Measurements from ENCODE around the gene SORCS2. TPM values are rescaled to one million over a fixed set of nuclear protein-coding genes. Genes with fewer than 3 reads are reported as not detected.
A peak's percentile ranks its signal among the peaks of the same experiment; 100 is the strongest.
"Not testable (repeated sequence)": the region's sequence is repeated elsewhere in the genome, so short reads cannot be mapped to it uniquely, and the experiment has no call there.

The SORCS2 gene
- total and polyA plus RNA-seq, 4 donors, result 2.2 to 7.7 (median 2.5) TPM

DNA sequence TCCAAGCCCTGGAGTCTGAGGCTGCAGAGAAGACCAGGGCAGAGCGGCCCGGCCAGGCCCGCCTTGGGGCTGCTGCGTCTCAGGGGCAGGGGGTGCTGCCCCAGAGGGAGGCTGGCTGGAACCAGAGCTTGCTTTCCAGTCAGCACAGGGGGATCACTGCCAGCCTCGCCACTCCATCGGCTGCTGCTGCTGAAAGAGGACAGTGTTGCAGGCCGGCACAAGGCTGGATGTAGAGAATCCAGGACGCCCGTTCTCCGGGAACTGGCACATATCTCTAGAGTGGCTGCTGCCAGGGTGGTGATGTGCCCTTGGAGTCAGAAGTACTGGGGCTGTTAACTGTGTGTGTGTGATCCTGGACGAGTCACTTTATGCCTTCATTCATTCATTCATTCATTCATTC, 31.9 kb upstream of the SORCS2 start:
- TF ChIP-seq, protein P1, sequence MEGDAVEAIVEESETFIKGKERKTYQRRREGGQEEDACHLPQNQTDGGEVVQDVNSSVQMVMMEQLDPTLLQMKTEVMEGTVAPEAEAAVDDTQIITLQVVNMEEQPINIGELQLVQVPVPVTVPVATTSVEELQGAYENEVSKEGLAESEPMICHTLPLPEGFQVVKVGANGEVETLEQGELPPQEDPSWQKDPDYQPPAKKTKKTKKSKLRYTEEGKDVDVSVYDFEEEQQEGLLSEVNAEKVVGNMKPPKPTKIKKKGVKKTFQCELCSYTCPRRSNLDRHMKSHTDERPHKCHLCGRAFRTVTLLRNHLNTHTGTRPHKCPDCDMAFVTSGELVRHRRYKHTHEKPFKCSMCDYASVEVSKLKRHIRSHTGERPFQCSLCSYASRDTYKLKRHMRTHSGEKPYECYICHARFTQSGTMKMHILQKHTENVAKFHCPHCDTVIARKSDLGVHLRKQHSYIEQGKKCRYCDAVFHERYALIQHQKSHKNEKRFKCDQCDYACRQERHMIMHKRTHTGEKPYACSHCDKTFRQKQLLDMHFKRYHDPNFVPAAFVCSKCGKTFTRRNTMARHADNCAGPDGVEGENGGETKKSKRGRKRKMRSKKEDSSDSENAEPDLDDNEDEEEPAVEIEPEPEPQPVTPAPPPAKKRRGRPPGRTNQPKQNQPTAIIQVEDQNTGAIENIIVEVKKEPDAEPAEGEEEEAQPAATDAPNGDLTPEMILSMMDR (IDR thresholded peaks at IDR 0.05; ENCODE audit: control extremely low read depth, extremely low read depth), result no peak

DNA sequence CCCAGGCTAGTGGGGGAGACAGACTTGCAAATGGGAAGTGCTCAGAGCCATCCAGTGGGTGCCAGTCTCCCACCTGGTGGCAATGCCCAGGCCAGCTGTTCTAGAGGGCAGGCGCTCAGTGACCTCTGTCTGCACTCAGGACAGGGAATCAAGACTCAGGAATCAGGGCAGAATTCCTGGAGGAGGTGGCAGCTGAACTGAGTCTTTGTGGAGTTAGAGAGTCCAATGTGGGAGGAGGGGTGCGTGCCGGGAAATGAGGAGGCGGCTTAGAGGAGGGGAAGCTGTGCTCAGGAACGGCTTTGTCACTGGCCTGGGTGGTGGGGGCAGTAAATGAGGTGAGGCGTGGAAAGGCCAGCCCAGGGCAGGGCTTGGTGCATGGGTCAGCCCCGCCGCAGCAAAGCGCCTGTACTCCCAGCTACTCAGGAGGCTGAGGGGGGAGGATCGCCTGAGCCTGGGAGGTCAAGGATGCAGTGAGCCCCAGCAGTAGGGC, 31.3 kb upstream of the SORCS2 start:
- H3K27ac ChIP-seq (ENCODE audit: low read depth in 1 of 2, low read length in 1 of 2), result no peak overlapping the region
- no peak overlapping the region for H3K9ac ChIP-seq (ENCODE audit: insufficient read depth in 1 of 2, low read length in 2 of 2)
- ATAC-seq (ENCODE audit: insufficient read depth, low FRiP score), result no peak
- H3K4me1 ChIP-seq (ENCODE audit: control insufficient read depth in 5 of 5, insufficient read depth in 5 of 5, low read length in 5 of 5), result peaks cover 0 to 8% (median 2%) of the 10 kb centered on the region in 5 donors
- TF ChIP-seq, protein P1 (IDR thresholded peaks at IDR 0.05; ENCODE audit: control extremely low read depth, extremely low read depth), result no peak
- WGBS, 2 donors, result 94 to 95% methylated on average over 10 of the region's 10 CpGs
- DNase-seq, result no peak
- H3K9me3 ChIP-seq (ENCODE audit: control insufficient read depth in 4 of 4, insufficient read depth in 3 of 4, low read length in 3 of 4), result no peaks in the 10 kb centered on the region
- H3K36me3 ChIP-seq (ENCODE audit: control insufficient read depth in 4 of 4, insufficient read depth in 4 of 4, low read length in 4 of 4), result no peaks in the 10 kb centered on the region
- H3K4me3 ChIP-seq, result no peak overlapping the region
- no peaks in the 10 kb centered on the region for H3K27me3 ChIP-seq (ENCODE audit: control insufficient read depth in 3 of 3, insufficient read depth in 3 of 3, low read length in 2 of 3)

More for the DNA sequence above, 31.9 kb upstream of the SORCS2 start:
- no peaks in the 10 kb centered on the region for H3K9me3 ChIP-seq (ENCODE audit: control insufficient read depth in 4 of 4, insufficient read depth in 3 of 4, low read length in 3 of 4)
- DNase-seq (no peak), ATAC-seq (ENCODE audit: insufficient read depth, low FRiP score) (no peak)
- no peak overlapping the region for H3K4me3 ChIP-seq
- WGBS, 2 donors, result 88 to 92% methylated on average over 11 of the region's 11 CpGs
- peaks cover 0 to 11% (median 2%) of the 10 kb centered on the region in 5 donors for H3K4me1 ChIP-seq (ENCODE audit: control insufficient read depth in 5 of 5, insufficient read depth in 5 of 5, low read length in 5 of 5)
- no peaks in the 10 kb centered on the region for H3K27me3 ChIP-seq (ENCODE audit: control insufficient read depth in 3 of 3, insufficient read depth in 3 of 3, low read length in 2 of 3)
- H3K27ac ChIP-seq (ENCODE audit: low read depth in 1 of 2, low read length in 1 of 2), result no peak overlapping the region
- H3K9ac ChIP-seq (ENCODE audit: insufficient read depth in 1 of 2, low read length in 2 of 2), result no peak overlapping the region
- H3K36me3 ChIP-seq (ENCODE audit: control insufficient read depth in 4 of 4, insufficient read depth in 4 of 4, low read length in 4 of 4), result no peaks in the 10 kb centered on the region

DNA sequence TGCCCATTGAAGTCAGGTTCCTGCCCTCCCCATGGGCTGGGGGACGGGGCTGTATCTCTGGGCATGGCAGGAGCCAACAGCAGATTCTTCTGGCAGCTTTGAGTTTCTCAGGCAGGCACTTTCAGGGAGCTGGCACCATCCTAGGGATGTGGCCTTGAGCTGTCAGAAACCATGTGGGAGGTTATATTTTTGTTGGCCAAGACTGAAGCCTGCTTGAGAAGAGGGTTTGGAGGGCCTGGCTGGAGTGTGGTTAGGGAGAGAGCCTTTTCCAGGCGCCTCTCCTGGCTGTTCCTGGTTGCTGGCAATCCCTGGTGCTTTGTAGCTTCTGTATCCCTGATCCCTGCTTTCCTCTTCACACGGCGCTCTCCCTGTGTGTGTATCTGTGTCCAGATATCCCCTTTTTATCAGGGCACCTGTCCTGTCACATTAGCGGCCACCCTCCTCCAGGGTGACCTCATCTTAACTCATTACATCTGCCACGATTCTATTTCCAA, 30.6 kb upstream of the SORCS2 start:
- Histone ChIP-seq H3K4me3 (no peak overlapping the region), H3K9me3 (ENCODE audit: control insufficient read depth in 4 of 4, insufficient read depth in 3 of 4, low read length in 3 of 4) (no peaks in the 10 kb centered on the region), H3K27ac (ENCODE audit: low read depth in 1 of 2, low read length in 1 of 2) (no peak overlapping the region), H3K27me3 (ENCODE audit: control insufficient read depth in 3 of 3, insufficient read depth in 3 of 3, low read length in 2 of 3) (no peaks in the 10 kb centered on the region), H3K4me1 (ENCODE audit: control insufficient read depth in 5 of 5, insufficient read depth in 5 of 5, low read length in 5 of 5) (peaks cover 0 to 2% (median 0%) of the 10 kb centered on the region in 5 donors), H3K9ac (ENCODE audit: insufficient read depth in 1 of 2, low read length in 2 of 2) (no peak overlapping the region), H3K36me3 (ENCODE audit: control insufficient read depth in 4 of 4, insufficient read depth in 4 of 4, low read length in 4 of 4) (no peaks in the 10 kb centered on the region)
- peak in 1 of 3 donors; percentile 9 for DNase-seq
- TF ChIP-seq, protein P1 (IDR thresholded peaks at IDR 0.05; ENCODE audit: control extremely low read depth, extremely low read depth), result no peak
- ATAC-seq (ENCODE audit: insufficient read depth, low FRiP score), result peak; percentile 19
- 74 to 82% methylated on average over 6 of the region's 6 CpGs for WGBS, 2 donors

DNA sequence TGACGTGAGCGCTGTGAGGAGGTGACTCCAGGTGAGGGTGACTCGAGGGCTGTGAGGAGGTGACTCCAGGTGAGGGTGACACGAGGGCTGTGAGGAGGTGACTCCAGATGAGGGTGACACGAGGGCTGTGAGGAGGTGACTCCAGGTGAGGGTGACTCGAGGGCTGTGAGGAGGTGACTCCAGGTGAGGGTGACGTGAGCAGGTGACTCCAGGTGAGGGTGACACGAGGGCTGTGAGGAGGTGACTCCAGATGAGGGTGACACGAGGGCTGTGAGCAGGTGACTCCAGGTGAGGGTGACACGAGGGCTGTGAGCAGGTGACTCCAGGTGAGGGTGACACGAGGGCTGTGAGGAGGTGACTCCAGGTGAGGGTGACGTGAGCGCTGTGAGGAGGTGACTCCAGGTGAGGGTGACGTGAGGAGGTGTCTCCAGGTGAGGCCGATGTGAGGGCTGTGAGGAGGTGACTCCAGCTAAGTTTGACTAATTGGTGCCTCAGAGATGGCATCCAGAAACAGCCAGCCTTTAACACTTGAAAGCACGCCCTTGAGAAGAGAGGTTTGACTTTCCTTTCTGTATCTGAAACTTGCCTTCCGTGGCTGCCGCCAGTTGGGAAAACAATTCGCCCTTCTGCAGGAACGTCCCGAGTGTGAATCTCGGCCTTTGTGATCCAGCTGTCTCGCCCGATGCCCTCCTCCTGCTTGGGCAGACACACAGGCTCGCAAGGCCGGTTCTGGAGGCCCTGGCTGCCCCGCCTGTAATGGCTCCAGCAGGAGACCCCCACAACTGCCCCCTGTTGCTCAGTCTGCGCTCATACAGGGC, 27.1 kb upstream of the SORCS2 start:
- not testable (repeated sequence) for H3K9ac ChIP-seq (ENCODE audit: insufficient read depth in 1 of 2, low read length in 2 of 2); H3K4me1 ChIP-seq (ENCODE audit: control insufficient read depth in 5 of 5, insufficient read depth in 5 of 5, low read length in 5 of 5); H3K27ac ChIP-seq (ENCODE audit: low read depth in 1 of 2, low read length in 1 of 2); DNase-seq; H3K36me3 ChIP-seq (ENCODE audit: control insufficient read depth in 4 of 4, insufficient read depth in 4 of 4, low read length in 4 of 4); H3K9me3 ChIP-seq (ENCODE audit: control insufficient read depth in 4 of 4, insufficient read depth in 3 of 4, low read length in 3 of 4); ATAC-seq (ENCODE audit: insufficient read depth, low FRiP score); H3K4me3 ChIP-seq; H3K27me3 ChIP-seq (ENCODE audit: control insufficient read depth in 3 of 3, insufficient read depth in 3 of 3, low read length in 2 of 3)
- 85 to 88% methylated on average over 26 to 28 of the region's 28 CpGs for WGBS, 2 donors
